GM13976 (cell line): ENCODE measurements around the gene UBE4A.

Experiments used
- DNase-seq: peaks from one replicate; pipeline ENCODE4 v3.0.0; 2012; ENCODE audit warnings: low spot score
- CTCF ChIP-seq: IDR thresholded peaks from 2 replicates; pipeline ENCODE4 v1.5.1; 2012; ENCODE audit warnings: borderline replicate concordance, mild to moderate bottlenecking; ENCODE audit not compliant: insufficient read depth; ENCODE audit errors: extremely low read depth, missing control alignments, control extremely low read depth
- in situ Hi-C: fragments of 300-500 bp; cut with MboI; formaldehyde crosslinking; loops from one replicate; pipeline ENCODE4 v1.12.0; 2022; ENCODE audit warnings: low sequenced_read_pairs, mixed read lengths, inconsistent platforms; ENCODE audit not compliant: unreplicated experiment

UBE4A gene

DNA sequence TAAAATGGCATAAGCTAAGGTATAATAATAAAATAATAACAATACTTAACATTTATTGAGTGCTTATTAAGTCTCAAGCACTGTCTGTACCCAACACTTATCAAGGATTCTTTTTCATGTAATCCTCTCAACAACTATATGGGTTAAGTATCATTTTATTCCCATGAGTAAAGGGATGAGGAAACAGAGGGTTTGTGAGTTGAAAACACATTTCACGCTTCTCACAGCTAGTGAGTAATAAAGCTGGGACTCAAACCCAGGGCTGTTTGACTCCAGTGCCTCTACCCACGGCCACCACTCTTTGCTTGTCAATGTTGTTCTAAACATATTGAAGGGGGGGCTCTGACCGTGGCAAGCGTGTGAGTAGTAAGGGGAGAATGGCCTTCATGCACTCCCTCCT, 46.2 kb upstream of the UBE4A start:
- in situ Hi-C loops, result no loop called here
- no peak for DNase-seq
- no peak for TF ChIP-seq CTCF

- TF ChIP-seq CTCF, result no peak
- DNase-seq, result no peak
- in situ Hi-C loops, result no loop called here
Measured at GRCh38 chr11:118314988-118315411, 44.4 kb upstream of the UBE4A start.

- DNase-seq, result no peak
- TF ChIP-seq CTCF, result no peak
- in situ Hi-C loops, result no loop called here
Measured at GRCh38 chr11:118318124-118318523, 41.3 kb upstream of the UBE4A start.

- in situ Hi-C loops, result no loop called here
- DNase-seq, result no peak
- no peak for TF ChIP-seq CTCF
Measured at GRCh38 chr11:118318581-118319336, 40.6 kb upstream of the UBE4A start.

DNA sequence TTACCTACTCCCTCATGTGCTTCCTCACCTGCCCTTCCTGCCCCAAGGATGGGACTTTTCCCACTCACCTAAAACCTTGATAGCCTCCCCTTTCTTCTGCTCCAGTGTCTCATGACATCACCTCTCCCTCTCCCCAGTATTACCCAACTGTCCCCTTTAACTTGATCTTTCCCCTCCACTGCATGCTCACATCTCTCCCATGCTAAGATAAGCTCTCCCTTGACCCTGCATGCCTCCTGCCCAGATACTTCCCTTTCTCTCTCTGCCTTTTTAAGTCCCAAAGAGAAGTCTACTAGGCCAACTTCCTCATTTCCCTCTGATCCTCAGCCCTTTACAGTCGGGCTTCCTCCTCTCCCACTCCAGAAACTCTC, 40.1 kb upstream of the UBE4A start:
- in situ Hi-C loops, result no loop called here
- TF ChIP-seq CTCF, result no peak
- DNase-seq, result no peak

GRCh38 chr11:118320515-118320914, 38.9 kb upstream of the UBE4A start:
- DNase-seq, result no peak
- TF ChIP-seq CTCF, result no peak
- in situ Hi-C loops, result no loop called here
